Measurements from ENCODE around the gene WSCD2.

Gene WSCD2

DNA sequence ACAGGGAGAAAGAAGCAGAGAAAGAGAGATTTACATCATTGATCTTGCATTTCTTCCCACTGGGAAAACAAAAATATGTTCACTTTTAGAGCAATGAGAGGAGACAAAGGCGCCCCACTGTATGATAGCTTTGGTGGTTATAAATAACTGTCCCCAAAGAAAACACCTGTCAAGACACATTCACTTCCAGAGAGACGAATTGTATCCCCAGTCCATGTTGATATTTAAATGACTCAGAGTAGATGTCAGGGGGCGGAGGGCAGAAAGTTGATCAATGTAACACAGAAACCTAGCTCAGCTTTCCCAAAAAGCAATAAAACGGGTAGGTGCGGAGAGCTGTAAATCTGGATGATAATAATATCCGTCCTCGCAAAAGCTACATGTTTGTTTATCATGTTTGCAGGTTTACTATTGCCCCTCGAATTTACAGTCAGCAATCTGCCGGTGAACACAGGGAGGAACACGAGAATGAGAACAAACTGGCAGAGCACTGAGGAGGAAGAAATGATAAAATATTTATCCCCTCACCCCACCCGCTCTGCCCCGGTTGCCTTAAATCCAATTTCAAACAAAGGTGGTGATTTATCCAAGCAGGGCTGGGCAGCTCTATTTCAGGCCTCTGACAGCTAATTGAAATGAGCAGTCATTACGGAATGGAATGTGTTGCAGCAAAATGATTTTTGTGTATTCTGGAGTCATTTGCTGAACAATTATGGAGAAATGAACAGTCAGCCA, 125.6 kb downstream of the WSCD2 start:
- H3K79me2 ChIP-seq (ENCODE audit: insufficient read depth, low read length) = no peaks in the 10 kb centered on the region
- no peak overlapping the region for H3K4me2 ChIP-seq (ENCODE audit: low read depth, low read length, poor library complexity, severe bottlenecking)
- H3K36me3 ChIP-seq (ENCODE audit: insufficient read depth, low read length) = no peaks in the 10 kb centered on the region
- TF ChIP-seq, protein P1, sequence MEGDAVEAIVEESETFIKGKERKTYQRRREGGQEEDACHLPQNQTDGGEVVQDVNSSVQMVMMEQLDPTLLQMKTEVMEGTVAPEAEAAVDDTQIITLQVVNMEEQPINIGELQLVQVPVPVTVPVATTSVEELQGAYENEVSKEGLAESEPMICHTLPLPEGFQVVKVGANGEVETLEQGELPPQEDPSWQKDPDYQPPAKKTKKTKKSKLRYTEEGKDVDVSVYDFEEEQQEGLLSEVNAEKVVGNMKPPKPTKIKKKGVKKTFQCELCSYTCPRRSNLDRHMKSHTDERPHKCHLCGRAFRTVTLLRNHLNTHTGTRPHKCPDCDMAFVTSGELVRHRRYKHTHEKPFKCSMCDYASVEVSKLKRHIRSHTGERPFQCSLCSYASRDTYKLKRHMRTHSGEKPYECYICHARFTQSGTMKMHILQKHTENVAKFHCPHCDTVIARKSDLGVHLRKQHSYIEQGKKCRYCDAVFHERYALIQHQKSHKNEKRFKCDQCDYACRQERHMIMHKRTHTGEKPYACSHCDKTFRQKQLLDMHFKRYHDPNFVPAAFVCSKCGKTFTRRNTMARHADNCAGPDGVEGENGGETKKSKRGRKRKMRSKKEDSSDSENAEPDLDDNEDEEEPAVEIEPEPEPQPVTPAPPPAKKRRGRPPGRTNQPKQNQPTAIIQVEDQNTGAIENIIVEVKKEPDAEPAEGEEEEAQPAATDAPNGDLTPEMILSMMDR (conservative IDR thresholded peaks at IDR 0.05; ENCODE audit: low read length) = no peak
- no peak for TF ChIP-seq EZH2phosphoT487 (IDR thresholded peaks at IDR 0.05; ENCODE audit: borderline replicate concordance)
- no peak overlapping the region for H3K4me3 ChIP-seq (ENCODE audit: low read length, poor library complexity, severe bottlenecking)
- no peaks in the 10 kb centered on the region for H3K9me2 ChIP-seq (replicated peaks; ENCODE audit: low read depth, low read length)
- no peak overlapping the region for H2AFZ ChIP-seq (ENCODE audit: low read length)
- H3K9ac ChIP-seq (ENCODE audit: low read depth, low read length, poor library complexity, severe bottlenecking) = no peak overlapping the region
- H3K4me1 ChIP-seq (ENCODE audit: insufficient read depth, low read length, poor library complexity, severe bottlenecking) = peaks cover 7% of the 10 kb centered on the region
- no peaks in the 10 kb centered on the region for H3F3A ChIP-seq (ENCODE audit: low read depth)
- H4K20me1 ChIP-seq (ENCODE audit: insufficient read depth, low read length, poor library complexity, severe bottlenecking) = no peaks in the 10 kb centered on the region
- H3K27me3 ChIP-seq (ENCODE audit: insufficient read depth, low read length, poor library complexity, severe bottlenecking) = no peaks in the 10 kb centered on the region
- peaks cover 1% of the 10 kb centered on the region; the same call in 1 of the 2 replicates for H3K9me3 ChIP-seq (ENCODE audit: insufficient read depth, low read depth, low read length)

DNA sequence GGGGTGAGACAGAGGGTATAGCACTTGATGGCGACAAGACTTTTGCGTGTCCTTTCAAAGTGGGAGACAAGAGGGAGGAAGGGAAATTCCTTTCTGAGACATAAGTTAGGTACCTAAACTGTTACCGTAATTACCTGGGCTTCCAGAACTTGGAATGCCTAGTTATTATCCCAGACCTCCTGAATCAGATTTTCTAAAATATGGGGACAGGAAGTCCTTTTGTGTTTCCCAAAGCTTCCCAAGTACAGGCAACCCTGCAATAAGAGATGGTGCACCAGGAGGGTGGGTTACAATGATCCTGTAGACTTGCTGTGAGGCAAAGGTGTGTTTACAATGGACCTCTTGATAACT, 126.1 kb downstream of the WSCD2 start:
- H3K9me3 ChIP-seq (ENCODE audit: insufficient read depth, low read depth, low read length) = peaks cover 7% of the 10 kb centered on the region; the same call in 1 of the 2 replicates
- TF ChIP-seq EZH2phosphoT487 (IDR thresholded peaks at IDR 0.05; ENCODE audit: borderline replicate concordance) = no peak
- TF ChIP-seq, protein P1 (conservative IDR thresholded peaks at IDR 0.05; ENCODE audit: low read length) = no peak
- no peaks in the 10 kb centered on the region for H3F3A ChIP-seq (ENCODE audit: low read depth)
- no peak overlapping the region for H3K9ac ChIP-seq (ENCODE audit: low read depth, low read length, poor library complexity, severe bottlenecking)
- no peaks in the 10 kb centered on the region for H3K9me2 ChIP-seq (replicated peaks; ENCODE audit: low read depth, low read length)
- H3K4me3 ChIP-seq (ENCODE audit: low read length, poor library complexity, severe bottlenecking) = no peak overlapping the region
- peaks cover 7% of the 10 kb centered on the region for H3K4me1 ChIP-seq (ENCODE audit: insufficient read depth, low read length, poor library complexity, severe bottlenecking)
- no peaks in the 10 kb centered on the region for H3K79me2 ChIP-seq (ENCODE audit: insufficient read depth, low read length)
- H4K20me1 ChIP-seq (ENCODE audit: insufficient read depth, low read length, poor library complexity, severe bottlenecking) = no peaks in the 10 kb centered on the region
- H3K4me2 ChIP-seq (ENCODE audit: low read depth, low read length, poor library complexity, severe bottlenecking) = no peak overlapping the region
- H3K36me3 ChIP-seq (ENCODE audit: insufficient read depth, low read length) = no peaks in the 10 kb centered on the region
- H2AFZ ChIP-seq (ENCODE audit: low read length) = no peak overlapping the region
- H3K27me3 ChIP-seq (ENCODE audit: insufficient read depth, low read length, poor library complexity, severe bottlenecking) = no peaks in the 10 kb centered on the region

DNA sequence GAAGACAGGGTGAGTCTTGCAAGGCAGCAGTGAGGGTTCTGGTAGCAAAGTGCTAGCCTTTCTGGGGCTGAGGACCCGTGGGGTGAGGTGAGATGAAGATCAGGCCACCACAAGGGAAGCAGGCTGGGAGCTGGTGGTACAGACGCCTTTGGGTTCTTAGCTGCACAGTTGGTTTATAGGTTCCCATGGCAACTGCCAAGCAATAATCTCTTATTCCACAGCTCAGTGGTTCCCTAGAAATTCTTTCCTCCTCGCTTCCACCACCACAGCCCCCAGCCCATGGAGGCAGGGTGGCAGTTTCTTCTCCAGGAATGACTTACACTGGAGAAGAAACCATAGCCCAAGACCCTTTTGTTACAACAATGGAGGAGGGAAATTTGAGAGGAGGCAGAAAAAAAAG, 127.9 kb downstream of the WSCD2 start:
- Histone ChIP-seq H4K20me1 (ENCODE audit: insufficient read depth, low read length, poor library complexity, severe bottlenecking) (no peaks in the 10 kb centered on the region), H3K9me3 (ENCODE audit: insufficient read depth, low read depth, low read length) (peaks cover 10% of the 10 kb centered on the region), H3F3A (ENCODE audit: low read depth) (no peaks in the 10 kb centered on the region), H3K4me3 (ENCODE audit: low read length, poor library complexity, severe bottlenecking) (no peak overlapping the region), H3K4me2 (ENCODE audit: low read depth, low read length, poor library complexity, severe bottlenecking) (no peak overlapping the region), H3K4me1 (ENCODE audit: insufficient read depth, low read length, poor library complexity, severe bottlenecking) (peaks cover 7% of the 10 kb centered on the region), H3K79me2 (ENCODE audit: insufficient read depth, low read length) (no peaks in the 10 kb centered on the region), H3K27me3 (ENCODE audit: insufficient read depth, low read length, poor library complexity, severe bottlenecking) (no peaks in the 10 kb centered on the region), H3K36me3 (ENCODE audit: insufficient read depth, low read length) (no peaks in the 10 kb centered on the region), H2AFZ (ENCODE audit: low read length) (no peak overlapping the region), H3K9me2 (replicated peaks; ENCODE audit: low read depth, low read length) (no peaks in the 10 kb centered on the region), H3K9ac (ENCODE audit: low read depth, low read length, poor library complexity, severe bottlenecking) (no peak overlapping the region)
- no peak for TF ChIP-seq EZH2phosphoT487 (IDR thresholded peaks at IDR 0.05; ENCODE audit: borderline replicate concordance)
- TF ChIP-seq, protein P1 (conservative IDR thresholded peaks at IDR 0.05; ENCODE audit: low read length) = no peak

Data from Loucy (cell line).